Heart left ventricle (tissue), 16 donors: Measurements from ENCODE around the gene FIBP. TPM values are rescaled to one million over a fixed set of nuclear protein-coding genes. Genes with fewer than 3 reads are reported as not detected.

Source experiments
- ATAC-seq, 4 donors: fragments of 200-7000 bp; cut with Tn5 transposase; one replicate each; pipeline ENCODE4 v1.9.1; 2020 to 2022; ENCODE audit warnings: moderate library complexity in 4 of 4, mild to moderate bottlenecking in 3 of 4, moderate number of reproducible peaks in 1 of 4
- DNase-seq, 5 donors: peaks; one replicate each; pipeline ENCODE4 v3.0.0-alpha.2; 2020
- H3K27ac ChIP-seq, 12 donors: fragments of 200-600 bp; sonication (generic) in 4 of 12; one replicate each; pipeline versions ENCODE4 v1.5.0 to v1.8.0; 2016 to 2022; ENCODE audit warnings: mild to moderate bottlenecking in 2 of 12
- H3K27me3 ChIP-seq, 9 donors: fragments of 200-600 bp; sonication (generic) in 2 of 9; one replicate each; pipeline versions ENCODE4 v1.5.1 to v1.8.0; 2016 to 2022; ENCODE audit warnings: mild to moderate bottlenecking in 3 of 9
- H3K36me3 ChIP-seq, 9 donors: fragments of 200-600 bp; sonication (generic) in 2 of 9; one replicate each; pipeline versions ENCODE4 v1.5.0 to v1.8.0; 2018 to 2022; ENCODE audit warnings: mild to moderate bottlenecking in 2 of 9
- H3K4me1 ChIP-seq, 12 donors: fragments of 200-600 bp; sonication (generic) in 4 of 12; one replicate each; pipeline versions ENCODE4 v1.5.0 to v1.8.0; 2016 to 2022; ENCODE audit warnings: mild to moderate bottlenecking in 3 of 12
- H3K4me3 ChIP-seq, 12 donors: fragments of 200-600 bp; sonication (generic) in 4 of 12; one replicate each; pipeline versions ENCODE4 v1.5.0 to v1.8.0; 2017 to 2022; ENCODE audit warnings: mild to moderate bottlenecking in 9 of 12, moderate library complexity in 4 of 12
- H3K9me3 ChIP-seq, 12 donors: fragments of 200-600 bp; sonication (generic) in 4 of 12; one replicate each; pipeline versions ENCODE4 v1.5.0 to v1.8.0; 2016 to 2022; ENCODE audit warnings: mild to moderate bottlenecking in 1 of 12
- POLR2A ChIP-seq, 2 donors: fragments of 450-650 bp; IDR thresholded peaks; one replicate each; pipeline ENCODE4 v1.6.1; 2017; ENCODE audit warnings: antibody characterized with exemption in 2 of 2, mild to moderate bottlenecking in 2 of 2, moderate library complexity in 2 of 2
- WGBS, 4 donors: extraction: QIAGEN DNeasy Blood & Tissue Kit in 2 of 4; methylation state at CpG; one replicate each; pipeline versions ENCODE4 v1.1.5 to v1.1.7; 2013 to 2018; 5-methylcytosine and 5-hydroxymethylcytosine counted together
- intact Hi-C, 10 donors: fragments of 100-400 bp; cut with DNase I; formaldehyde crosslinking; loops; one replicate each; pipeline versions ENCODE4 v1.11.1 to v1.14.2; 2022
- polyA plus RNA-seq, 2 donors: library from polyadenylated mRNA; stranded (reverse); fragments of 200-250 nt; gene quantifications; one replicate each; pipeline ENCODE4 v1.2.3, GENCODE V29; 2013
- total RNA-seq, 9 donors: library from RNA; depleted of rRNA in 2 of 9; stranded (reverse); fragments of >200 nt in 2 of 9; fragmentation: NEBNext Ultra II Directional in 3 of 9; extraction: Animal tissue kit (Norgen Biotek cat#: 25700) in 3 of 9; gene quantifications; one replicate each; pipeline versions ENCODE4 v1.1.0 to v1.2.4, GENCODE V29; 2016 to 2023
- TF ChIP-seq, protein P1 (sequence below), 12 donors: fragments of 200-600 bp; sonication (generic) in 4 of 12; IDR thresholded peaks; one replicate each; pipeline versions ENCODE4 v1.5.0 to v1.8.0; 2018 to 2022; ENCODE audit warnings: antibody characterized with exemption in 12 of 12, mild to moderate bottlenecking in 5 of 12
- donor health status: ischemic (EF 13 %, LVEDD 7.1; RV severe dilation, severe dysfunction).
- donor health status: healthy with polysubstance abuse.
- donor health status: DM: no; HTN: yes; CAD: no.
- donor health status: DM: no; HTN: no; CAD: no.
- donor health status: ischemic (EF 25% LVEDD 6.9; RV normal size, moderate dysfunction).
- donor health status: ischemic (EF 25% LVEDD 5.7; RV mildly dilated, moderate dysfunction).
- donor health status: healthy.
- donor health status: DM: yes; HTN: yes; CAD: no.
- donor health status: ischemic (EF 35%, LVEDD 5.7; RV mildly dilated, moderate dysfunction).
- donor health status: nonischemic (EF 11% LVEDD 7.7; RV severe dilation, severe dysfunction).
- donor health status: DM: yes; HTN: yes; CAD: no.
- donor health status: PGD.
- donor health status: ischemic (EF 29% LVEDD 5.4; RV normal size, mild dysfunction).
- donor health status: nonischemic (EF 23%, LVEDD 6.1; RV moderate dilation, normal function).

FIBP gene
- total and polyA plus RNA-seq, 11 donors, result 35.0 to 93.9 (median 57.3) TPM

DNA sequence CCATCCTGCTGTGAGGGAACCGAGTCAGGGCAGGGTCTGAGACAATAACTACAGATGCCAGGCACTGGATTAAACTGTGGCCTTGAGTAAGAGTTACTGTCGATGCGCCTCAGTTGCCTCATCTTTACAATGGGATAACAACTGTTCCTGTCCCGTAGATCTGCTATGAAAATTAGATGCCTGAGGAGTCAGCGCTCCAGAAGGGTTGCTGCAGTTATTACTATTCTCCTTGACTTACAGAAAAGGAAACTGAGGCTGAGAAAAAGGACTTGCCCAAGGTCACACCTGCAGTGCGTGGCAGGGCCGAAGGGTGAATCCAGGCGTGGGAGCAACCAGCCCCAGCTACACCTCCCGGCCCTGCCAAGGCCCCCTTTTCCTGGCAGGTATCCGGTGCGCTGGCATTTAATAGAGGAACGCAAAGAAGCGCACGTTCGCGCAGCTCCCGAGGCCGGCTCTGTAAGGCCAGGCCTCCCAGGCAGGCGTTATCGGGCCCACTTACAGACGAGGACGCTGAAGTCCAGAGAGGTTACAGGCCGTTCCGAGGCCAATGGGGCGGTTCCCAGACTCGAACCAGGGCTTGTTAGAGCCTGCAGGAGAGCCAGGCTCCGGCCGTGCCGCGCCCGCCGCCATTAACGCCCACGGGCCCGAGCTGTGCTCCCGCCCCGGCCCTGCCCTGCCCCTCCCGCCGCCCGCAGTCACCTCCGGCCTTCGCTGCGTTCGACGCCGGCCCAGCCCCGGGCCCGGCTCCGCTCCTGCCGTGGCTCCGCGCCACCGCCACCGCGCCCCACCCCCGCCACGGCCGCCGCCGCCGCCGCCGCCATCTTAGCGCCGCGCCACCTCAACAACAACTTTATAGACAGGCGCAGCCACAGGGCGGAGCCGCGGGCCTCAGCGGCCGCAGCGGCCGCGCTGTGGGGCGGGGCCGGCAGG, 30.2 kb upstream of the FIBP start, which contains the start of gene C11orf68:
TSS of gene C11orf68 (minus strand) at position 852 of the 930 bp plus-strand sequence. CDS start at position 821, 31 bp downstream.
- TF ChIP-seq POLR2A (IDR thresholded peaks at IDR 0.05), result peak in 1 of 2 donors; percentile 8
- TF ChIP-seq, protein P1, sequence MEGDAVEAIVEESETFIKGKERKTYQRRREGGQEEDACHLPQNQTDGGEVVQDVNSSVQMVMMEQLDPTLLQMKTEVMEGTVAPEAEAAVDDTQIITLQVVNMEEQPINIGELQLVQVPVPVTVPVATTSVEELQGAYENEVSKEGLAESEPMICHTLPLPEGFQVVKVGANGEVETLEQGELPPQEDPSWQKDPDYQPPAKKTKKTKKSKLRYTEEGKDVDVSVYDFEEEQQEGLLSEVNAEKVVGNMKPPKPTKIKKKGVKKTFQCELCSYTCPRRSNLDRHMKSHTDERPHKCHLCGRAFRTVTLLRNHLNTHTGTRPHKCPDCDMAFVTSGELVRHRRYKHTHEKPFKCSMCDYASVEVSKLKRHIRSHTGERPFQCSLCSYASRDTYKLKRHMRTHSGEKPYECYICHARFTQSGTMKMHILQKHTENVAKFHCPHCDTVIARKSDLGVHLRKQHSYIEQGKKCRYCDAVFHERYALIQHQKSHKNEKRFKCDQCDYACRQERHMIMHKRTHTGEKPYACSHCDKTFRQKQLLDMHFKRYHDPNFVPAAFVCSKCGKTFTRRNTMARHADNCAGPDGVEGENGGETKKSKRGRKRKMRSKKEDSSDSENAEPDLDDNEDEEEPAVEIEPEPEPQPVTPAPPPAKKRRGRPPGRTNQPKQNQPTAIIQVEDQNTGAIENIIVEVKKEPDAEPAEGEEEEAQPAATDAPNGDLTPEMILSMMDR (IDR thresholded peaks at IDR 0.05), result no peak
- Histone ChIP-seq H3K9me3 (no peaks in the 10 kb centered on the region), H3K36me3 (peaks cover 0 to 27% (median 16%) of the 10 kb centered on the region in 9 donors), H3K27ac (peak within 1 kb of the TSS; percentile 95 to 100 (median 97)), H3K4me3 (peak within 1 kb of the TSS; percentile 85 to 100 (median 96)), H3K4me1 (peaks cover 16 to 56% (median 48%) of the 10 kb centered on the region in 12 donors), H3K27me3 (no peaks in the 10 kb centered on the region)
- intact Hi-C loops, result loop anchor here in 5 of 10 donors (1.0 to 5.0 kb wide), 7 partner anchors 28 to 255 kb away; partner anchors contain the start of genes FIBP (in 3 of the 5), MUS81 (in 2 of the 5), SART1 (in 2 of the 5) and CCDC85B (in 1 of the 5)
- ATAC-seq (no peak), DNase-seq (peak in 1 of 5 donors; percentile 57)
- whole genome bisulfite sequencing, 4 donors, result 3 to 15% (median 4%) methylated on average over 16 to 77 of the region's 77 CpGs

DNA sequence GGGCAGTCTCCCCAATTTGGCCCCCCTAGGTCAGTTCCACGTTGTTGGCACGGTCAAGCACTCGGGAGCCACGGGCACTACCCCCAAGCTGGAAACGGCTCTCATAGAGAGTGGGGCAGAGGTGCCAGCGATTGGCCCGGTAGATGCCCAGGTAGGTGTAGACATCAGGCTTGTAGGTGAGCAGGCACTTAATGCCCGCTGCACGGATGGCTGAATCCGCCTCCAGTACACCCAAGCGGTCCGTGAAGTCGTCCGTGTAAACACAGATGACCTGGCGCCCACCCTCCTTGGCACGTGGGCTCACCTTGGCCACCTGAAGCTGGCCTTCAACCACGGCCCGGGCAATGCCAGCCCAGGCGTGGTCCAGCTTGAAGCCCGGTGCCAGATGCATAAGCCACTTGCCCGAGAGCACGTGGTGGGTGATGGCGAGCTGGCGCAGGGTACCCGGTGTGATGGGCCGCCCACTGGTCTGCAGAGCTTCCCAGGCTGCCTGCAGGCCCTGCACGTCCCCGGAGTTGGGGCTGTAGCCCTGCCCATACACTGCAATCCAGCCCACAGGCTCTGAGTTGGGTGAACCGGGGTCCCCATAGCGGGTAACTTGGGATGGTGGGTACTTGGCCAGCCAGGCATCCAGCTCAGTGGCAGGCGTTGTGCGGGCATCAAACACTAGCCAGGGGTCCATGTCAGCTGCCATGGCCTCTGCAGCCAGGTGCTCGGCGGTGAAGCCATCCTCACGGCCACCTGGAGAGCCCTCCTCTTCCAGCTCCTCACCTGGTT, 29.4 kb upstream of the FIBP start:
- H3K27ac ChIP-seq, result peak overlapping the region; percentile 95 to 100 (median 97)
- intact Hi-C loops, result loop anchor here in 4 of 10 donors (1.0 to 5.0 kb wide), 5 partner anchors 27 to 57 kb away; partner anchors contain the start of genes MUS81 (in 2 of the 4), SART1 (in 2 of the 4) and CCDC85B (in 1 of the 4)
- peak overlapping the region; percentile 81 to 100 (median 93) for H3K4me3 ChIP-seq
- no peaks in the 10 kb centered on the region for H3K9me3 ChIP-seq
- peaks cover 0 to 18% (median 8%) of the 10 kb centered on the region in 9 donors for H3K36me3 ChIP-seq
- no peaks in the 10 kb centered on the region for H3K27me3 ChIP-seq
- ATAC-seq, result no peak
- WGBS, 4 donors, result 83 to 86% (median 83%) methylated on average over 12 to 35 of the region's 35 CpGs
- peaks cover 16 to 56% (median 48%) of the 10 kb centered on the region in 12 donors for H3K4me1 ChIP-seq
- DNase-seq, result no peak
- no peak for TF ChIP-seq POLR2A (IDR thresholded peaks at IDR 0.05)
- TF ChIP-seq, protein P1 (IDR thresholded peaks at IDR 0.05), result no peak

DNA sequence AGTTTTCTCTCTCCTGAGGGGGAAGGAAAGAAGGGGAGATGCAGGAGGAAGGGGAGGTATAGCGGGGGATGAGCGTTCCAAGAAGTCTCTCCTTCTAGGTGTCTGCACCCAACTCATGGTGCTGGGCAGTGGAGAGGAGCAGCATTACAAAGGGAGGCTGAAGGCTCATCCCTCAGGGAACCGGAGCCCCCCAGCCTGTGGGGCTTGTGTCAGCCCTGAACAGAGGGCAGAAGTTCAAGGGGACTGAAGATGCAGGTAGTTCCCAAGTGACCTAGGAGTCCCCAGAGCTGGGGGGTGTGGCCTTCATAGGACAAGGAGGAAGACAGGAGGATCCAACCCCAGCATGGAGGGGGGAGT, 28.8 kb upstream of the FIBP start:
- Histone ChIP-seq H3K9me3 (no peaks in the 10 kb centered on the region), H3K27me3 (no peaks in the 10 kb centered on the region), H3K4me1 (peaks cover 16 to 59% (median 50%) of the 10 kb centered on the region in 12 donors), H3K4me3 (peak overlapping the region in 5 of 12 donors; percentile 6 to 100 (median 89)), H3K36me3 (peaks cover 0 to 13% (median 3%) of the 10 kb centered on the region in 9 donors), H3K27ac (peak overlapping the region in 6 of 12 donors; percentile 80 to 98 (median 96))
- intact Hi-C loops, result loop anchor here in 1 of 10 donors (5.0 kb wide), 1 partner anchor 45 kb away; the partner anchor contains the start of gene SART1
- TF ChIP-seq, protein P1 (IDR thresholded peaks at IDR 0.05), result no peak
- TF ChIP-seq POLR2A (IDR thresholded peaks at IDR 0.05), result no peak
- DNase-seq (no peak), ATAC-seq (no peak)
- 89 to 98% (median 94%) methylated on average over 3 of the region's 3 CpGs for WGBS, 4 donors
